T-helper 22 cell (primary cell): ENCODE results near the gene CADPS2.

ENCODE experiments used
- DNase-seq: peaks from one replicate; pipeline ENCODE4 v3.0.0-alpha.2; 2020; ENCODE audit warnings: low read depth

CADPS2 gene

GRCh38 chr7:122768827-122769226, 117.4 kb downstream of the CADPS2 start:
- no peak for DNase-seq

DNA sequence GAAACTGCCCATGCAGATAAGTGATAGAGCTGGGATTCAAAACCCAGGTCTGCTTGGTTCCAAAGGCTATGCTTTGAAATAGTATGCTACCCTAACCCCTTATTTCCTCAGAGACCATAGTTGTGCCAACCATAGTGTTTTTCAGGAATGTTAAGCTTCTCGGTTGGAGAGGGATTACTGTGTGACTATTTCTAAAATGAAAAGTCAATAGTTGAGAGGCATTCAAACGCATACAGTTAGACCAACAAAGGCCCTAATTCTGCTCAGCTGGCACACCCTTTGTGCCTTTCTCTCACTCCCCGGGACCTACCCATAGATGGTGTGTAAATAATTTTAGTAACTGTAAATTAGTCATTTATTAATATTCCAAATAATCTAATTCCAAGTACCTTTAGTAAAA, 118.9 kb downstream of the CADPS2 start:
- no peak for DNase-seq

GRCh38 chr7:122766593-122766992, 119.7 kb downstream of the CADPS2 start:
- DNase-seq, result no peak

- DNase-seq, result no peak
These were observed 121.4 kb downstream of the CADPS2 start for GRCh38 chr7:122764902-122765301.

DNA sequence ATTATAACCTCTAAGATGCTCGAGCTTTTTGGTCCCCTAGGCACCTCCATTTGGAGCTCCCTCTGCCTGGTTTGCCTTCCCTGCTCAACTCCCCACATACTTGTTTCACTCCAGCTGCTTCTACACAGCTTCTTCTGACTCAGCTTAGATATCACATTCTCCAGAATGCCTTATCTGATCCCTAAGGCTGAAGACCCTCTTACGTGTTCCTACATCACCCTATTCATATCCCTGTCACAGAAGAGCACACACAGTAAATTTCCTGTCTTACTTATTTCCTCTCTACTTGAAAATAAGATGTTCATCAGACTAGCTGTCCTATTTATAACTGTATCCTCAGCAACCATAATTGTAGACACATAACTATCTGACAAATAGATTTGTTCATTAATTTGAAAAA, 122.2 kb downstream of the CADPS2 start:
- no peak for DNase-seq

GRCh38 chr7:122762071-122762470, 124.2 kb downstream of the CADPS2 start:
- DNase-seq, result no peak

- DNase-seq, result no peak
These were observed 127.8 kb downstream of the CADPS2 start for GRCh38 chr7:122758501-122758900.

GRCh38 chr7:122756860-122757259, 129.4 kb downstream of the CADPS2 start:
- DNase-seq, result no peak

- DNase-seq, result no peak
These were observed 130.6 kb downstream of the CADPS2 start for GRCh38 chr7:122755696-122756095.

- DNase-seq, result no peak
These were observed 133.7 kb downstream of the CADPS2 start for GRCh38 chr7:122752583-122752982.

- no peak for DNase-seq
These were observed 135.9 kb downstream of the CADPS2 start for GRCh38 chr7:122750389-122750788.

- no peak for DNase-seq
These were observed 138.1 kb downstream of the CADPS2 start for GRCh38 chr7:122748195-122748594.

DNA sequence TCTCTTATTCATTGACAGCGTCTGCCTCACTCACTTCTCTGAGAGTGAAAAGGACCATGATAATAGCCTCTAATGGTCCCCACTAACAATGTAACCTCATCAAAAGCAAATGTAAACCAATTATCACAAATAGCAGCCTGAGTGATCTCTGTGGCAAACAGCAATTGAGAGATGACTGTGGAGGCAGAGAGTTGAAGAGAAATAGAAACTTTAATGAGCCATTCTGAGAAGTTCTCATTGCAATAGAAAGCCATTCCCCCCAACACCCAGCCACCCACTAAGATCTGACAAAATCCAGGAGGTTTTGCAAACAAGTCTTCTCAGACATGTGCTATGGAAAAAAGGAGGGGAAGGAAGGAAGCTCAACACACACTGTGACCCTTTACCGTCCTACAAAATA, 139.3 kb downstream of the CADPS2 start:
- DNase-seq, result no peak

DNA sequence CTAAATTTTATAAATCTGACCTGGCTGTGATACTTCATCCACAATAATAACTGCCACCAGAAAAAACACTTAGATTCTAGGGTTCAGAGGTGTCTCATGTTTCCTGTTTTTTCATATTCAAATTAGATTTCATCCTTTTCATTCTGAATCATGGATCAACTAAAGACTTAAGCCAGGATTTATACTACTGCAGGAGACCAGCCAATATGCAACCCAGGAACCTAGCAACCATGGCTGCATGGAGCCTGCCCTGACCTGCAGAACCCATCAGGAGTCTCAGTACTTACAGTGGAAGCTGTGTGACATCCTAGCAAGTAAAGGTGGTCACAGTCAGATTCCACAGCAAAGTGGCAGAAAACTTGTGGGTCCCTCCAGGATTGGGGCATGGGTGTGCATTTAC, 143.0 kb downstream of the CADPS2 start:
- DNase-seq, result no peak

DNA sequence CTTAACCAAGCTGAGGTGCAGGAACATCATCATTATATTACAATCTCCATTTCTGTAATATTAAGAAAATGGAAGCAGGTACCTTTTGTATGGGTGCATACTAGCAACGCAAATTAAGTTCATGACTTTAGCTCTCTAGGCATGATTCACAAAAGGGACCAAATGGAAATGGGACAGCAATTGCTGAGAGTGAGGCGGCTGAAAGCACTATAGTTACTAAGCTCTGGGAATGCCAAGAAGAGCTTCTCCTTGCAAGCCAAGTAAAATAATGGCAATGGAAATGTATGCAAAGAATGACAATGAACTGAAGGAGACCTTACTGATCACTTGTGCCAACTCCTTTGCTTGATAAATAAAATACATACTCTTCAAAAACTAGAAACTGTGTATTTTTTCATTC, 147.3 kb downstream of the CADPS2 start:
- no peak for DNase-seq

DNA sequence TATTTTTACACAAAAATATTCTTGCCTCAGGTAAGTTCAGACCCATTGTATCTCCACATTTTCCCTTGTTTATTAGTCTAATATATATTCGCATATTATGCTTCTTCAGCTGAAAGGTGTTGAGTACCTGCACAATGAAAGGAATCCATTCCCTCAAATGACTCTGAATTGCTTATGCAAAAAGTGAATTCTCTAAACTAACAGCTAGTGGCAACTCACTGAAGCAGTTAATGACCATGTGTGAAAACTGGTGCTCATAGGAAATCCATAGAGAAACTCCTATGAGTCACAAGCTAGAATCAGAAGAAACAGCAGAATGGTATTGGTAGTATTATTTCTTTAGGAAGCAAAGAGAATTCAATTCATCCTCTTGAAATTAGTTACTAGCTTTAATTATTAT, 150.1 kb downstream of the CADPS2 start:
- DNase-seq, result no peak

DNA sequence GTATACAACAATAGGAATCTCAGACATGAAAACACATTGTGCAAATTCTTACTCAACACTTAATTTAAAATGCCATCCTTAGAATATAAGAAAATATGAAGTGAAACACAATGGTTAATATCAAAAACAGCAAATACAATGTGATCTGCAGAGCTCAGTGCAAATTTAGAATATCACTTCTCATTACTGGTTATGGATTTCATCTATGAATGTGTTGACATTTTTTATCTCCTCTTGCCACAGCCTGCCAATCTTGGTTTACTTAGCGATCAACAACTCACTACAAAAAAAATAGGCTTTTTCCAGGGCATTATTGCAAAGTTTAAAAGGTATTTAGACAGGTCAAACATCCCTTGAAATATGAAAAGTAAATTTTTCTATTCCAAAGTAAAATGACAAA, 158.5 kb downstream of the CADPS2 start:
- no peak for DNase-seq

DNA sequence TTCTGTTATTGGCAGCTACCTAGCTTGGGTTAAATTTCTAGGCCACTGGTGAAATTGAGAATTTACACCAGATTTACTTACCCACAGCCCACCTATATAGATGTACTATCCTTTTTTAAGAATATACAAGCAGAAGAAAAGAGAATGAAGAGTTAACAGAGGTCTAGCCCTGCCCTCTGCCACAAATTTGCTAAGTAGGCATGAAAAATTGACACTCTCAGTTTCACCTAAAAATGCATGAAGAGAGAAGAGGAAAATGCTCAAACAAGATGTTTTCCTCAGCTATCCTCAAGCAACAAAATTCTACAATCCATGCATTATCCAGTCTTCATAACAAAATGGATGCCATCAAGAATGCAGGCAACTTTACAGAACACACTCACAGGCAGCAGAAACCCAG, 158.9 kb downstream of the CADPS2 start:
- DNase-seq, result no peak

GRCh38 chr7:122726881-122727280, 159.4 kb downstream of the CADPS2 start:
- DNase-seq, result no peak

DNA sequence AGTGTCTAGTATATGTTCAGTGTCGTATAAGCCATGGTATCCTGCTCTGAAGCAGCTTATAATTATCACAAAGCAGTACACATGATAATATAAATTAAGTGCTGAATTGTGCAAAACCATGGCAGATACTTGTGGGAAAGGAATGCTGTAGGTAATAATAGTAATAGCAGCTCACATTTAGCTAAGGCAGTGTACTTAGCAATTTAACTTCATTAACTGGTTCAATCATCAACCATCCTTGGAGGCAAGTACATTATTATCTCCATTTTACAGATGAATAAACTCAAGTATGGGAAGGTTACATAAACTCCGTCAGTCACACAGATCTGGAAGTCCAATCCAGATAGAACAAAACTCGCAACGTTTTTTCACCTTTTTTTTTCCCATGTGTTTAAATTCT, 161.9 kb downstream of the CADPS2 start:
- DNase-seq, result no peak

GRCh38 chr7:122719010-122719578, 167.2 kb downstream of the CADPS2 start:
- DNase-seq, result no peak

DNA sequence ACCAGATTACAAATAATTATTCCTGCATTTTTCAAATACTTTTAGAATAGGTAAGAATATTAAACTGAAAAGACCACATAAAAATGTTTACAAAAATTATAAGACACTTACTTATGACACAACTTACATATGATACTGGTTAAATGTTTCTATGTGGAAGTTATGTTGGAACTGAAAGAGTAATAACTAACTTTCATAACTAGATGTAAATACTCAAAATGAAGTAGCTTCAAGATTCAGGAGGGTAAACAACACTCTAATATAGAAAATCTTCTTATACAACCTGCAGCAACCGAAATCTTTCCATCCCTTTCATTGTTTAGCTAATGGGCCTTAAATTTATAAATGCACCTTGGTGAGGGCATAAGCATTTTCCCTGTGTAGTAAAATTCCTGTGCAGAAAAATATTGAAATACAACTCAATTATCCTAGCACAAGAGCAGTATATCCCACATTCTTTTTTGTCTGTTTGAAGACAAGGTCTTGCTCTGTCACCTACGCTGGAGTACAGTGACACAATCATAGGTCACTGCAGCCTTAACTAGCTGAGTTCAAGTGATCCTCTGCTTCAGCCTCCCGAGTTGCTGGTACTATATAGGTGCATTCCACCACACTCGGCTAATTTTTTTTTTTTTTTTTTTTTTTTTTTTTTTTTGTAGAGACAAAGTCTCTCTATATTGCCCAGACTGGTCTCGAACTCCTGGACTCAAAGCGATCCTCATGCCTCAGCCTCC, 168.7 kb downstream of the CADPS2 start:
- DNase-seq, result no peak

DNA sequence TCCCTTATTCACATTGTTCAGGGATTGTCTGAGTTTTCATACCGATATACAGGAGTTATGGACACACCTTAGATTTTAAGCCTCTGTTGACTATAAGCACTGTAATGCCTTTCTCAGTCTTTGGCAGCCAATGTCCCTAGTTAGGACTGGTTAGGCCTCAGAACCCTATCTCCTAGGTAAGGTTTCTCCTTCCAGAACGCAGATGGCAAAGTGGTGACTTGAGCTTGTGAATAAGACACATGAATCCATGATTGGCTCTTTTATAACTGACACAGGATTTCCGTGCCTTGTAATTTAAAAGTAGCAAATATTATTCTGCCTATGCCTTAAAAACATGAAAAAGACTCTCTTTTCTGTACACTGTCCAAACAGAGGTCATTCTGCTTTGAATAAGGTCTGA, 171.1 kb downstream of the CADPS2 start:
- DNase-seq, result no peak

DNA sequence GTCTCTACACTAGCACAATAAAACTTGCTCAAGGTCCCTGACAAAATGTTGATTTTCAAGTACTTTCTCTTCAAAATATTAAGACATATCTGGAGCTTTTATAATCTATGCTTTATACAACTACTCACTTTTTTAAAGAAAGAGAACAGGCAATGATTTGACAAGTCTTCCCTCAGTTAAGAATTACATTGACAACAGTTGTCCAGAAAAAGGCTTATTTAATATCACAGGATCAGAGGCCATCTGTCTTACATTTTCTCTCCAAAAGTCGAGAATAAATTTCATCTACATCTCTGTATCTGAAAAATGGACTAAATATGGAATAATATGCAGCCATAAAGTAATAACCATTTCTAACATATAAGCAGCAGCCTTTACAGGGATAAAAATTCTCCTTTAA, 175.3 kb downstream of the CADPS2 start:
- DNase-seq, result no peak
